ENCODE results near the gene PLXNB2.

PLXNB2 gene

GRCh38 chr22:50253046-50253915 is 54.2 kb downstream of the PLXNB2 start:
- no peaks in the 10 kb centered on the region for H3K9me3 ChIP-seq (ENCODE audit: control insufficient read depth in 5 of 5, low read length in 5 of 5)

GRCh38 chr22:50252082-50253045 is 55.1 kb downstream of the PLXNB2 start:
- Histone ChIP-seq H3K27ac (ENCODE audit: low read depth, low read length) (peak overlapping the region; percentile 16), H3K27me3 (ENCODE audit: control insufficient read depth in 5 of 5, insufficient read depth in 4 of 5, low read length in 5 of 5) (peaks cover 0 to 10% (median 5%) of the 10 kb centered on the region in 5 donors), H3K9me3 (ENCODE audit: control insufficient read depth in 5 of 5, low read length in 5 of 5) (no peaks in the 10 kb centered on the region), H3K9ac (ENCODE audit: low read length in 5 of 5) (no peak overlapping the region), H3K4me3 (ENCODE audit: low read depth in 1 of 5, low read length in 5 of 5) (peak overlapping the region in 4 of 5 donors; percentile 17 to 90 (median 80)), H3K4me1 (ENCODE audit: control insufficient read depth in 5 of 5, insufficient read depth in 5 of 5, low read length in 5 of 5) (peaks cover 5 to 38% (median 26%) of the 10 kb centered on the region in 5 donors), H3K36me3 (ENCODE audit: control insufficient read depth in 5 of 5, insufficient read depth in 5 of 5, low read length in 5 of 5) (peaks cover 0 to 9% (median 7%) of the 10 kb centered on the region in 5 donors)

More at GRCh38 chr22:50253046-50253915, 54.2 kb downstream of the PLXNB2 start:
- H3K36me3 ChIP-seq (ENCODE audit: control insufficient read depth in 5 of 5, insufficient read depth in 5 of 5, low read length in 5 of 5) = peaks cover 0 to 6% (median 2%) of the 10 kb centered on the region in 5 donors
- H3K27me3 ChIP-seq (ENCODE audit: control insufficient read depth in 5 of 5, insufficient read depth in 4 of 5, low read length in 5 of 5) = peaks cover 0 to 15% (median 10%) of the 10 kb centered on the region in 5 donors
- H3K9ac ChIP-seq (ENCODE audit: low read length in 5 of 5) = no peak overlapping the region
- peaks cover 5 to 32% (median 26%) of the 10 kb centered on the region in 5 donors for H3K4me1 ChIP-seq (ENCODE audit: control insufficient read depth in 5 of 5, insufficient read depth in 5 of 5, low read length in 5 of 5)
- no peak overlapping the region for H3K4me3 ChIP-seq (ENCODE audit: low read depth in 1 of 5, low read length in 5 of 5)
- no peak overlapping the region for H3K27ac ChIP-seq (ENCODE audit: low read depth, low read length)

- Histone ChIP-seq H3K9ac (ENCODE audit: low read length in 5 of 5) (peak overlapping the region in 2 of 5 donors; percentile 65 to 85), H3K9me3 (ENCODE audit: control insufficient read depth in 5 of 5, low read length in 5 of 5) (no peaks in the 10 kb centered on the region), H3K27ac (ENCODE audit: low read depth, low read length) (peak overlapping the region; percentile 16), H3K36me3 (ENCODE audit: control insufficient read depth in 5 of 5, insufficient read depth in 5 of 5, low read length in 5 of 5) (peaks cover 0 to 12% (median 10%) of the 10 kb centered on the region in 5 donors), H3K27me3 (ENCODE audit: control insufficient read depth in 5 of 5, insufficient read depth in 4 of 5, low read length in 5 of 5) (peaks cover 0 to 4% (median 2%) of the 10 kb centered on the region in 5 donors), H3K4me3 (ENCODE audit: low read depth in 1 of 5, low read length in 5 of 5) (peak overlapping the region in 4 of 5 donors; percentile 72 to 90 (median 82)), H3K4me1 (ENCODE audit: control insufficient read depth in 5 of 5, insufficient read depth in 5 of 5, low read length in 5 of 5) (peaks cover 5 to 39% (median 26%) of the 10 kb centered on the region in 5 donors)
These were observed 55.9 kb downstream of the PLXNB2 start for GRCh38 chr22:50251477-50252081.

- Histone ChIP-seq H3K4me1 (ENCODE audit: control insufficient read depth in 5 of 5, insufficient read depth in 5 of 5, low read length in 5 of 5) (peaks cover 5 to 44% (median 30%) of the 10 kb centered on the region in 5 donors), H3K27me3 (ENCODE audit: control insufficient read depth in 5 of 5, insufficient read depth in 4 of 5, low read length in 5 of 5) (no peaks in the 10 kb centered on the region), H3K36me3 (ENCODE audit: control insufficient read depth in 5 of 5, insufficient read depth in 5 of 5, low read length in 5 of 5) (peaks cover 0 to 20% (median 18%) of the 10 kb centered on the region in 5 donors), H3K9me3 (ENCODE audit: control insufficient read depth in 5 of 5, low read length in 5 of 5) (no peaks in the 10 kb centered on the region), H3K27ac (ENCODE audit: low read depth, low read length) (peak within 1 kb of the TSS; percentile 16), H3K9ac (ENCODE audit: low read length in 5 of 5) (peak within 1 kb of the TSS in 4 of 5 donors; percentile 63 to 87 (median 74)), H3K4me3 (ENCODE audit: low read depth in 1 of 5, low read length in 5 of 5) (peak within 1 kb of the TSS in 4 of 5 donors; percentile 72 to 90 (median 82))
These were observed 56.6 kb downstream of the PLXNB2 start, which contains the start of gene HDAC10 for GRCh38 chr22:50250555-50251476. Gene HDAC10 (minus strand): TSS chr22:50251265. CDS start chr22:50251032, 233 bp downstream.

- peaks cover 5 to 50% (median 36%) of the 10 kb centered on the region in 5 donors for H3K4me1 ChIP-seq (ENCODE audit: control insufficient read depth in 5 of 5, insufficient read depth in 5 of 5, low read length in 5 of 5)
- H3K4me3 ChIP-seq (ENCODE audit: low read depth in 1 of 5, low read length in 5 of 5) = peak overlapping the region in 4 of 5 donors; percentile 72 to 90 (median 82)
- H3K27me3 ChIP-seq (ENCODE audit: control insufficient read depth in 5 of 5, insufficient read depth in 4 of 5, low read length in 5 of 5) = no peaks in the 10 kb centered on the region
- H3K9me3 ChIP-seq (ENCODE audit: control insufficient read depth in 5 of 5, low read length in 5 of 5) = no peaks in the 10 kb centered on the region
- no peak overlapping the region for H3K27ac ChIP-seq (ENCODE audit: low read depth, low read length)
- H3K36me3 ChIP-seq (ENCODE audit: control insufficient read depth in 5 of 5, insufficient read depth in 5 of 5, low read length in 5 of 5) = peaks cover 0 to 20% (median 18%) of the 10 kb centered on the region in 5 donors
- peak overlapping the region in 4 of 5 donors; percentile 63 to 87 (median 74) for H3K9ac ChIP-seq (ENCODE audit: low read length in 5 of 5)
These were observed 57.2 kb downstream of the PLXNB2 start for GRCh38 chr22:50250249-50250554.

GRCh38 chr22:50249341-50250248 is 57.9 kb downstream of the PLXNB2 start:
- Histone ChIP-seq H3K4me1 (ENCODE audit: control insufficient read depth in 5 of 5, insufficient read depth in 5 of 5, low read length in 5 of 5) (peaks cover 5 to 51% (median 36%) of the 10 kb centered on the region in 5 donors), H3K4me3 (ENCODE audit: low read depth in 1 of 5, low read length in 5 of 5) (peak overlapping the region in 3 of 5 donors; percentile 72 to 90 (median 89)), H3K27me3 (ENCODE audit: control insufficient read depth in 5 of 5, insufficient read depth in 4 of 5, low read length in 5 of 5) (no peaks in the 10 kb centered on the region), H3K27ac (ENCODE audit: low read depth, low read length) (no peak overlapping the region), H3K9ac (ENCODE audit: low read length in 5 of 5) (peak overlapping the region in 2 of 5 donors; percentile 28 to 87), H3K36me3 (ENCODE audit: control insufficient read depth in 5 of 5, insufficient read depth in 5 of 5, low read length in 5 of 5) (peaks cover 0 to 20% (median 15%) of the 10 kb centered on the region in 5 donors), H3K9me3 (ENCODE audit: control insufficient read depth in 5 of 5, low read length in 5 of 5) (no peaks in the 10 kb centered on the region)

- H3K27me3 ChIP-seq (ENCODE audit: control insufficient read depth in 5 of 5, insufficient read depth in 4 of 5, low read length in 5 of 5) = no peaks in the 10 kb centered on the region
- H3K4me1 ChIP-seq (ENCODE audit: control insufficient read depth in 5 of 5, insufficient read depth in 5 of 5, low read length in 5 of 5) = peaks cover 5 to 62% (median 47%) of the 10 kb centered on the region in 5 donors
- H3K9ac ChIP-seq (ENCODE audit: low read length in 5 of 5) = no peak overlapping the region
- no peak overlapping the region for H3K27ac ChIP-seq (ENCODE audit: low read depth, low read length)
- H3K9me3 ChIP-seq (ENCODE audit: control insufficient read depth in 5 of 5, low read length in 5 of 5) = no peaks in the 10 kb centered on the region
- peaks cover 0 to 20% (median 15%) of the 10 kb centered on the region in 5 donors for H3K36me3 ChIP-seq (ENCODE audit: control insufficient read depth in 5 of 5, insufficient read depth in 5 of 5, low read length in 5 of 5)
- no peak overlapping the region for H3K4me3 ChIP-seq (ENCODE audit: low read depth in 1 of 5, low read length in 5 of 5)
These were observed 59.0 kb downstream of the PLXNB2 start for GRCh38 chr22:50248196-50249081.

Measured in subcutaneous abdominal adipose tissue (tissue), 5 donors.